ENCODE data around the gene RGMB. TPM values are rescaled to one million over a fixed set of nuclear protein-coding genes. Genes with fewer than 3 reads are reported as not detected.

Gene RGMB
- total RNA-seq, 2 experiments from 2014 or later: 1.4 to 1.7 TPM

- ChIA-PET POLR2A (no interaction called here), CTCF (interaction anchor here (1.0 to 1.6 kb wide), 4 partner anchors 19 to 520 kb away, joined by 3 to 4 read pairs (median 3); no protein-coding TSS in a partner anchor)
- no peaks in the 10 kb centered on the region for H3K4me1 Mint-ChIP-seq
- no peaks in the 10 kb centered on the region for H3K36me3 Mint-ChIP-seq (ENCODE audit: low read depth)
- H3K9me3 Mint-ChIP-seq: no peaks in the 10 kb centered on the region
- H3K27me3 Mint-ChIP-seq: no peaks in the 10 kb centered on the region
- DNase-seq: no peak
- H3K4me3 Mint-ChIP-seq: no peak overlapping the region
- no peak overlapping the region for H3K27ac Mint-ChIP-seq
These were observed 21.8 kb downstream of the RGMB start for GRCh38 chr5:98795243-98795642.

GRCh38 chr5:98796197-98796972, 22.9 kb downstream of the RGMB start:
- DNase-seq: peak; percentile 54
- ChIA-PET POLR2A (no interaction called here), CTCF (interaction anchor here (0.6 to 1.9 kb wide), 7 partner anchors 8 to 1338 kb away, joined by 3 to 10 read pairs (median 4); no protein-coding TSS in a partner anchor)
- H3K9me3 Mint-ChIP-seq: no peaks in the 10 kb centered on the region
- H3K27me3 Mint-ChIP-seq: no peaks in the 10 kb centered on the region
- H3K4me3 Mint-ChIP-seq: no peak overlapping the region
- H3K27ac Mint-ChIP-seq: no peak overlapping the region
- no peaks in the 10 kb centered on the region for H3K4me1 Mint-ChIP-seq
- H3K36me3 Mint-ChIP-seq (ENCODE audit: low read depth): no peaks in the 10 kb centered on the region

- POLR2A ChIA-PET: no interaction called here
- no peak for DNase-seq
- CTCF ChIA-PET: no interaction called here
- H3K9me3 Mint-ChIP-seq: no peaks in the 10 kb centered on the region
- no peak overlapping the region for H3K27ac Mint-ChIP-seq
- no peak overlapping the region for H3K4me3 Mint-ChIP-seq
- H3K36me3 Mint-ChIP-seq (ENCODE audit: low read depth): no peaks in the 10 kb centered on the region
- no peaks in the 10 kb centered on the region for H3K4me1 Mint-ChIP-seq
- H3K27me3 Mint-ChIP-seq: no peaks in the 10 kb centered on the region
These were observed 24.9 kb downstream of the RGMB start for GRCh38 chr5:98798371-98798770.

- H3K4me3 Mint-ChIP-seq: no peak overlapping the region
- no peaks in the 10 kb centered on the region for H3K27me3 Mint-ChIP-seq
- POLR2A ChIA-PET: no interaction called here
- H3K27ac Mint-ChIP-seq: no peak overlapping the region
- no peaks in the 10 kb centered on the region for H3K36me3 Mint-ChIP-seq (ENCODE audit: low read depth)
- CTCF ChIA-PET: no interaction called here
- no peaks in the 10 kb centered on the region for H3K4me1 Mint-ChIP-seq
- no peak for DNase-seq
- no peaks in the 10 kb centered on the region for H3K9me3 Mint-ChIP-seq
These were observed 25.4 kb downstream of the RGMB start for GRCh38 chr5:98798847-98799246.

GRCh38 chr5:98804066-98804465, 30.6 kb downstream of the RGMB start:
- CTCF ChIA-PET: no interaction called here
- peaks cover 10% of the 10 kb centered on the region for H3K9me3 Mint-ChIP-seq

GRCh38 chr5:98805070-98805469, 31.6 kb downstream of the RGMB start:
- ChIA-PET CTCF (no interaction called here), POLR2A (no interaction called here)
- H3K9me3 Mint-ChIP-seq: peaks cover 10% of the 10 kb centered on the region
- no peaks in the 10 kb centered on the region for H3K27me3 Mint-ChIP-seq
- no peaks in the 10 kb centered on the region for H3K36me3 Mint-ChIP-seq (ENCODE audit: low read depth)
- no peak overlapping the region for H3K27ac Mint-ChIP-seq
- no peak for DNase-seq
- no peaks in the 10 kb centered on the region for H3K4me1 Mint-ChIP-seq
- no peak overlapping the region for H3K4me3 Mint-ChIP-seq

More at GRCh38 chr5:98804066-98804465, 30.6 kb downstream of the RGMB start:
- H3K4me3 Mint-ChIP-seq: no peak overlapping the region
- DNase-seq: no peak
- no peaks in the 10 kb centered on the region for H3K36me3 Mint-ChIP-seq (ENCODE audit: low read depth)
- H3K4me1 Mint-ChIP-seq: no peaks in the 10 kb centered on the region
- H3K27ac Mint-ChIP-seq: no peak overlapping the region
- no peaks in the 10 kb centered on the region for H3K27me3 Mint-ChIP-seq
- POLR2A ChIA-PET: no interaction called here

- Mint-ChIP-seq H3K9me3 (peaks cover 10% of the 10 kb centered on the region), H3K27me3 (no peaks in the 10 kb centered on the region), H3K27ac (no peak overlapping the region), H3K4me3 (no peak overlapping the region), H3K4me1 (no peaks in the 10 kb centered on the region), H3K36me3 (ENCODE audit: low read depth) (no peaks in the 10 kb centered on the region)
- DNase-seq: no peak
- ChIA-PET CTCF (no interaction called here), POLR2A (no interaction called here)
These were observed 34.3 kb downstream of the RGMB start for GRCh38 chr5:98807806-98808205.

- Mint-ChIP-seq H3K27me3 (no peaks in the 10 kb centered on the region), H3K4me1 (no peaks in the 10 kb centered on the region), H3K4me3 (no peak overlapping the region), H3K9me3 (peaks cover 7% of the 10 kb centered on the region), H3K27ac (no peak overlapping the region), H3K36me3 (ENCODE audit: low read depth) (no peaks in the 10 kb centered on the region)
- CTCF ChIA-PET: interaction anchor here (0.9 to 1.2 kb wide), 2 partner anchors 20 to 41 kb away, joined by 3 read pairs; no protein-coding TSS in a partner anchor
- POLR2A ChIA-PET: no interaction called here
- DNase-seq: no peak
These were observed 36.7 kb downstream of the RGMB start for GRCh38 chr5:98810206-98810605.

- H3K27ac Mint-ChIP-seq: no peak overlapping the region
These were observed 40.3 kb downstream of the RGMB start for GRCh38 chr5:98813755-98814154.

GRCh38 chr5:98816582-98817222, 43.2 kb downstream of the RGMB start:
- CTCF ChIA-PET: no interaction called here
- H3K9me3 Mint-ChIP-seq: peaks cover 5% of the 10 kb centered on the region
- H3K4me1 Mint-ChIP-seq: no peaks in the 10 kb centered on the region
- no peak overlapping the region for H3K4me3 Mint-ChIP-seq
- no peaks in the 10 kb centered on the region for H3K36me3 Mint-ChIP-seq (ENCODE audit: low read depth)
- no peak overlapping the region for H3K27ac Mint-ChIP-seq
- DNase-seq: no peak
- POLR2A ChIA-PET: no interaction called here
- no peaks in the 10 kb centered on the region for H3K27me3 Mint-ChIP-seq

More at GRCh38 chr5:98813755-98814154, 40.3 kb downstream of the RGMB start:
- CTCF ChIA-PET: no interaction called here
- Mint-ChIP-seq H3K27me3 (no peaks in the 10 kb centered on the region), H3K9me3 (no peaks in the 10 kb centered on the region), H3K36me3 (ENCODE audit: low read depth) (no peaks in the 10 kb centered on the region), H3K4me1 (no peaks in the 10 kb centered on the region), H3K4me3 (no peak overlapping the region)
- no peak for DNase-seq
- POLR2A ChIA-PET: no interaction called here

- H3K27ac Mint-ChIP-seq: no peak overlapping the region
- H3K4me1 Mint-ChIP-seq: no peaks in the 10 kb centered on the region
- no peak overlapping the region for H3K4me3 Mint-ChIP-seq
- no peak for DNase-seq
- ChIA-PET POLR2A (no interaction called here), CTCF (no interaction called here)
- H3K9me3 Mint-ChIP-seq: peaks cover 5% of the 10 kb centered on the region
- no peaks in the 10 kb centered on the region for H3K36me3 Mint-ChIP-seq (ENCODE audit: low read depth)
- peaks cover 5% of the 10 kb centered on the region for H3K27me3 Mint-ChIP-seq
These were observed 52.3 kb downstream of the RGMB start for GRCh38 chr5:98825582-98826375.

- Mint-ChIP-seq H3K4me1 (no peaks in the 10 kb centered on the region), H3K27me3 (peaks cover 5% of the 10 kb centered on the region), H3K9me3 (no peaks in the 10 kb centered on the region), H3K27ac (no peak overlapping the region), H3K36me3 (ENCODE audit: low read depth) (no peaks in the 10 kb centered on the region), H3K4me3 (no peak overlapping the region)
- no peak for DNase-seq
- ChIA-PET CTCF (no interaction called here), POLR2A (no interaction called here)
These were observed 53.7 kb downstream of the RGMB start for GRCh38 chr5:98827161-98827560.

GRCh38 chr5:98827588-98828284, 54.3 kb downstream of the RGMB start:
- H3K27me3 Mint-ChIP-seq: peaks cover 5% of the 10 kb centered on the region
- DNase-seq: no peak
- ChIA-PET POLR2A (no interaction called here), CTCF (no interaction called here)
- H3K36me3 Mint-ChIP-seq (ENCODE audit: low read depth): no peaks in the 10 kb centered on the region
- H3K4me3 Mint-ChIP-seq: no peak overlapping the region
- H3K9me3 Mint-ChIP-seq: no peaks in the 10 kb centered on the region
- no peaks in the 10 kb centered on the region for H3K4me1 Mint-ChIP-seq
- no peak overlapping the region for H3K27ac Mint-ChIP-seq

All from activated CD4-positive, alpha-beta T cell treated with anti-CD3 and anti-CD28 coated beads, Interleukin-2, amount 10 ng/mL, durations not matched to agents 7 days and 5 days (primary cell).